Stimulated activated CD4-positive, alpha-beta T cell treated with anti-CD3 and anti-CD28 coated beads, TNF-alpha, amount 100 ng/mL, for 4 hours (primary cell): ENCODE data around the gene NT5DC3.

Source experiments
- DNase-seq, 3 experiments: peaks; one replicate each; pipeline ENCODE4 v3.0.0-alpha.2; 2020; ENCODE audit warnings: low read depth in 3 of 3

NT5DC3 gene

GRCh38 chr12:103751171-103751570 lies 89.9 kb downstream of the NT5DC3 start:
- no peak for DNase-seq

DNA sequence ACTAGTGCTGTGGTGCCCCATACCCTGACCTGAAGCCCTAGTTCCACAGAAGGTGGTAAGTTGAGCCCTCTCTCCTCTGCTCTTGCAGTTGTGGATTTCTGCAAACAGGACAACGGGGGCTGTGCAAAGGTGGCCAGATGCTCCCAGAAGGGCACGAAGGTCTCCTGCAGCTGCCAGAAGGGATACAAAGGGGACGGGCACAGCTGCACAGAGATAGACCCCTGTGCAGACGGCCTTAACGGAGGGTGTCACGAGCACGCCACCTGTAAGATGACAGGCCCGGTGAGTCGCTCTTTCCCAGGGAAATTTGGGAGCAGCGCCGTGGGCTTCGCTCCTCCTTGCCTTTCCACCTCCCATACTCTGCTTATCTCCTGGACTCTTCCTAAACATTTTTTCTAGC lies 92.2 kb downstream of the NT5DC3 start:
- no peak for DNase-seq

DNA sequence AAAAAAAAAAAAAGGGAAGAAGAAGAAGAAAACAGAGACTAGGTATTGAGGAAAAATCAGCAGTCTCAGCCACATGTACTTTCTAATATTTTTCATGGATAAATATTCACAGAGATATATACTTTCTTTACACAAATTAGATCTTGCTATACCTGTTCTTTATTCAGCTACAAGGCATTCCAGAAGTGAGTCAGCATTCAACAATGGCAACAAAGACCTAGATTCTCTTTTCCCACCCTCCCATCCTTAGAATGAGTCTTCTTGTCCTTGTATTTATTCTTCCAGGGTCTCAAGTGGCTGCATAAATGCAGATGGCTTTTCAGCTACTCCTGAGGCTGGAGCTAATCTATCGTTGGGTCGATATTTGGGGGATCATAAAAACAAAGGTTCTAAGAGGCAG lies 93.0 kb downstream of the NT5DC3 start:
- DNase-seq: no peak

- DNase-seq: no peak
Observed at GRCh38 chr12:103745962-103746361, 95.1 kb downstream of the NT5DC3 start.

GRCh38 chr12:103743788-103744187 lies 97.2 kb downstream of the NT5DC3 start:
- no peak for DNase-seq

GRCh38 chr12:103742349-103742932 lies 98.6 kb downstream of the NT5DC3 start:
- DNase-seq: no peak

GRCh38 chr12:103737881-103738280 lies 103.2 kb downstream of the NT5DC3 start:
- DNase-seq: no peak

- no peak for DNase-seq
Observed at GRCh38 chr12:103736572-103736971, 104.5 kb downstream of the NT5DC3 start.

GRCh38 chr12:103735291-103735690 lies 105.7 kb downstream of the NT5DC3 start:
- DNase-seq: no peak

DNA sequence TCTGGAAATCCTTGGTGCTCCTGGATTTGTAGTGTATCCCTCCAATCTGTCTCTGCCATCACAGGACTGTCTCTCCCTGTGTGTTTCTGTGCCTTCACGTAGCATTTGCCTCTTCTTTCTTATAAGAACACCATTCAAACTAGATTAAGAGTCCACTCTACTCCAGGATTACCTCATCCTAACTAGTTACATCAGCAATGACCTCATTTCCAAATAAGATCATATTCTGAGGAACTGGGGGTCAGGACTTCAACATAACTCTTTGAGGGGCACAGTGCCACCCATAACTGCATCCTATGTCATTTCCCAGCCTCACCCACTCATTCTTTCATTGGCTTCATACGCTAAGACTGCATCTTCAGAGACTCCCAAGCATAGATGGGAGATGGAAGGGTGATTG lies 106.2 kb downstream of the NT5DC3 start:
- DNase-seq: no peak

- DNase-seq: no peak
Observed at GRCh38 chr12:103731539-103731938, 109.5 kb downstream of the NT5DC3 start.

- DNase-seq: no peak
Observed at GRCh38 chr12:103729499-103729898, 111.5 kb downstream of the NT5DC3 start.

DNA sequence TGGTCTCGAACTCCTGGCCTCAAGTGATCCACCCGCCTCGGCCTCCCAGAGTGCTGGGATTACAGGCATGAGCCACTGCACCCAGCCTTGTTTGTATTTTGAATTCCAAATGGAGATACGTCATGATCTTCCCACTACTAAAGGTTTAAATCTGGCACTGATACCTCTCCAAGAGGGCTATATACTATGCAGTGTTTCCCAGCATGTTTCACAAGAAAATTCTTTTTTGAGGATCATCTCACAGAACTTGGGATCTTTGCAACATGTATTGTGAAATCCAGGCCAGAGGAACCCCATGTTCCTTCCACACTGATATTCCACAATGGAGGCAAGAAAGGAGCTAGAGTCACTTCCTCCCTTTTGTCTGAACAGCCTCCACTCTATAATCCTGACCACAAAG lies 112.7 kb downstream of the NT5DC3 start:
- no peak for DNase-seq

- no peak for DNase-seq
Observed at GRCh38 chr12:103727638-103728037, 113.4 kb downstream of the NT5DC3 start.

DNA sequence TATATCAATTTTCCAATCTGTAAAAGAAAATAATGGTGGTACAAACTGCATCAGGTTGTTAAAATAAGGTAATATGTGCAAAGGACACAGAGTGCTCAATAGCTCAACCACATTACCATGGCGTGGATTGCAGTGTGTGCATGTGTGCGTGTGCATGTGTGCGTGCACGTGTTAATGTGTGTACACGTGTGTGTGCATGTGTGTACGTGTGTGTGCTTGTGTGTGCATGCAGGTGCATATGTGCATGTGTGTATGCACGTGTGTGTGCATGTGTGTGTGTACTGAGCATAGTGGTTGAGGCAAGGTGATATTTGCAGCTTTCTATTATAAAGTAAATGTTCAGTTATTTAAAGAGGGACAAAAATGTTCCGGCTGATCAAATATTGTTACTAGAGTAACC lies 115.6 kb downstream of the NT5DC3 start:
- DNase-seq: no peak
